IMR-90 (cell line): Measurements from ENCODE around the gene SLC12A1.

Experiments used
- BHLHE40 ChIP-seq: fragments of 150-350 bp; IDR thresholded peaks from 2 replicates; pipeline ENCODE4 v1.6.1; 2016; ENCODE audit warnings: mild to moderate bottlenecking, low read depth, low read length
- POLR2A ChIP-seq: IDR thresholded peaks from 2 replicates; pipeline ENCODE4 v1.6.1; 2012; ENCODE audit warnings: mild to moderate bottlenecking, low read depth, low read length
- RCOR1 ChIP-seq: IDR thresholded peaks from 2 replicates; pipeline ENCODE4 v1.6.1; 2012; ENCODE audit warnings: mild to moderate bottlenecking, low read length, improper control_type of control experiment; ENCODE audit not compliant: insufficient replicate concordance
- RFX5 ChIP-seq: IDR thresholded peaks from 2 replicates; pipeline ENCODE4 v1.8.0; 2012; ENCODE audit warnings: low read depth, mild to moderate bottlenecking, low read length, moderate library complexity

DNA sequence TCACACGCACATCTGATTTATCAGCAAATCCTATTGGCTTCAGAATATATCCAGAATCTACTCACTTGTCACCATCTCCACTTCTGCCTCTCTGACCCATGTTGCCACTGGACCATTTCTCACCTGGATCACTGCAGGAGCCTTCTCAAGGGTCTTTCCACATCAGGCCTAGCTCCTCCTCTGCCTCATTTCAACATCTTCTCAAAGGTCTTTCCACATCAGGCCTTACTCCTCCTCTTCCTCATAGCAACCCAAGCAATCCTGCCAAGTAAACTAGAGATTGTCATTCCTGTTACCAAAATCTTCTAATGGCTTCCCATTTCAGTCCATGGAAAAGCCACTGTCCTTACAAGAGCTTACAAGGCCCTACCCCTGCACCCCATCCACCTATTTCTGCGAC lies 107.1 kb downstream of the SLC12A1 start:
- no peak for TF ChIP-seq BHLHE40
- TF ChIP-seq RFX5, result no peak
- TF ChIP-seq POLR2A, result no peak
- TF ChIP-seq RCOR1, result no peak
